Measurements from ENCODE around the gene NEMP1. TPM values are rescaled to one million over a fixed set of nuclear protein-coding genes. Genes with fewer than 3 reads are reported as not detected.

The NEMP1 gene
- total and polyA plus RNA-seq, 2 of the 8 experiments (the other 6 are each of a cell fraction or from before 2014, with no cell fraction given): 30.1 to 43.2 TPM

- Histone ChIP-seq H3K9ac (replicated peaks in 1 of 4; ENCODE audit: extremely low read depth in 1 of 4, low read depth in 3 of 4, low read length in 3 of 4) (peak overlapping the region in 1 of 4 experiments; percentile 41; a peak in 2 of 7 replicates), H2AFZ (ENCODE audit: low read length) (no peak overlapping the region)
- FAIRE-seq: no peak
- no peak for TF ChIP-seq ATF2 (IDR thresholded peaks at IDR 0.05; ENCODE audit: low read length)
- no peak for TF ChIP-seq SIRT6 (IDR thresholded peaks at IDR 0.05; ENCODE audit: low read length)
- no peak for TF ChIP-seq SIX5 (IDR thresholded peaks at IDR 0.05; ENCODE audit: low read depth, low read length)
- TF ChIP-seq PHF8 (conservative IDR thresholded peaks at IDR 0.05; ENCODE audit: low read depth, low read length): no peak
- peak; percentile 54 for TF ChIP-seq CTBP2 (IDR thresholded peaks at IDR 0.05; ENCODE audit: borderline replicate concordance, insufficient read depth, insufficient read length, low read length)
- TF ChIP-seq HDAC6 (IDR thresholded peaks at IDR 0.05; ENCODE audit: low read depth, low read length): no peak
- TF ChIP-seq HDAC2 (IDR thresholded peaks at IDR 0.05; ENCODE audit: borderline replicate concordance in 1 of 2, low read depth in 2 of 2, low read length in 2 of 2): no peak
- TF ChIP-seq, protein P1, sequence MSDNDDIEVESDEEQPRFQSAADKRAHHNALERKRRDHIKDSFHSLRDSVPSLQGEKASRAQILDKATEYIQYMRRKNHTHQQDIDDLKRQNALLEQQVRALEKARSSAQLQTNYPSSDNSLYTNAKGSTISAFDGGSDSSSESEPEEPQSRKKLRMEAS (IDR thresholded peaks at IDR 0.05): peak; percentile 44; the same call in 1 of the 2 replicates
Measured at GRCh38 chr12:57127101-57127725, 48.6 kb upstream of the NEMP1 start.

More at GRCh38 chr12:57127101-57127725, 48.6 kb upstream of the NEMP1 start:
- Histone ChIP-seq H3K79me2 (ENCODE audit: control insufficient read depth in 1 of 2, insufficient read depth in 2 of 2, low read length in 2 of 2) (peaks cover 7 to 29% of the 10 kb centered on the region in 2 experiments; a peak in 3 of 4 replicates), H4K8ac (ENCODE audit: extremely low read depth, insufficient read depth, low read length) (no peak overlapping the region; the same call in 1 of the 2 replicates), H4K20me1 (replicated peaks in 1 of 2; ENCODE audit: control insufficient read depth in 1 of 2, insufficient read depth in 2 of 2, low read length in 2 of 2) (peaks cover 5 to 7% of the 10 kb centered on the region in 2 experiments), H3K27ac (ENCODE audit: low read depth, low read length) (no peak overlapping the region), H4K91ac (replicated peaks; ENCODE audit: insufficient read length, low read length) (peak overlapping the region; percentile 76), H2BK5ac (ENCODE audit: low read depth, low read length) (0 out of 2 replicates have a peak overlapping the region, but pooled peaks have one; percentile 77), H3K14ac (ENCODE audit: insufficient read length) (no peak overlapping the region), H3K4ac (replicated peaks; ENCODE audit: insufficient read length, low read depth, low read length) (no peak overlapping the region), H3K23ac (ENCODE audit: insufficient read length) (no peak overlapping the region), H2AK5ac (ENCODE audit: low read depth, low read length) (no peak overlapping the region), H2BK12ac (ENCODE audit: low read depth, low read length) (peak overlapping the region; percentile 69; the same call in 1 of the 2 replicates), H3K4me2 (ENCODE audit: insufficient read depth in 1 of 2, low read depth in 2 of 2, low read length in 2 of 2) (peak overlapping the region; percentile 85 to 86), H2BK20ac (ENCODE audit: low read length) (no peak overlapping the region), H3K9me3 (ENCODE audit: insufficient read depth in 2 of 2, low read depth in 1 of 2, low read length in 1 of 2) (no peaks in the 10 kb centered on the region), H2BK120ac (replicated peaks; ENCODE audit: low read depth, low read length) (no peak overlapping the region), H3K79me1 (ENCODE audit: low read depth, low read length) (peaks cover 6% of the 10 kb centered on the region; the same call in 1 of the 2 replicates), H4K5ac (ENCODE audit: insufficient read length, low read depth, low read length) (peak overlapping the region; percentile 69), H3K23me2 (ENCODE audit: low read depth, low read length) (peaks cover 6% of the 10 kb centered on the region; the same call in 1 of the 2 replicates), H3K27me3 (replicated peaks in 1 of 4; ENCODE audit: control insufficient read depth in 3 of 4, extremely low read depth in 1 of 4, insufficient read depth in 3 of 4, low read length in 3 of 4) (no peaks in the 10 kb centered on the region), H3K4me1 (replicated peaks in 1 of 4; ENCODE audit: control insufficient read depth in 3 of 4, insufficient read depth in 4 of 4, low read length in 3 of 4) (peaks cover 15 to 24% (median 20%) of the 10 kb centered on the region in 4 experiments; a peak in 6 of 7 replicates), H3K4me3 (ENCODE audit: extremely low read depth in 1 of 4, insufficient read depth in 2 of 4, low read depth in 3 of 4, low read length in 4 of 4) (peak overlapping the region; percentile 81 to 93 (median 87)), H3K18ac (ENCODE audit: extremely low read depth, low read length) (peak overlapping the region; percentile 93), H3K56ac (replicated peaks; ENCODE audit: insufficient read length, low read depth, low read length) (no peak overlapping the region), H3K36me3 (ENCODE audit: control insufficient read depth in 2 of 4, insufficient read depth in 4 of 4, low read length in 3 of 4) (no peaks in the 10 kb centered on the region; a peak in 1 of 8 replicates), H2BK15ac (ENCODE audit: low read length) (no peak overlapping the region)
- CTCF ChIA-PET (ENCODE audit: partially characterized antibody): interaction anchor here (0.5 to 19.8 kb wide), 21 partner anchors 7 to 111 kb away, joined by 3 to 305 read pairs (median 5); partner anchors contain the start of gene STAT6
- 15% methylated on average over 23 of the region's 26 CpGs; no CpG with 5 or more reads in 1 of the 2 experiments for WGBS, 2 experiments (ENCODE audit: extremely low coverage in 1 of 2, insufficient coverage in 1 of 2, insufficient read length in 1 of 2, insufficient replicate concordance in 2 of 2, low coverage in 1 of 2, low lambda C conversion rate in 2 of 2, missing lambda C conversion rate in 1 of 2)
- DNase-seq (ENCODE audit: low read depth in 1 of 2, low spot score in 2 of 2): peak in 1 of 2 experiments; percentile 78
- POLR2A ChIA-PET (ENCODE audit: partially characterized antibody): interaction anchor here (0.7 to 9.3 kb wide), 27 partner anchors 9 to 392 kb away, joined by 3 to 105 read pairs (median 7); partner anchors contain the start of genes LRP1-AS, NEMP1, SHMT2 and STAT6
